Endothelial cell of umbilical vein (primary cell): ENCODE measurements around the gene VCAN. TPM values are rescaled to one million over a fixed set of nuclear protein-coding genes. Genes with fewer than 3 reads are reported as not detected.

Source experiments
- BruUV-seq: library from RNA; stranded (reverse); fragments of 400-500 nt; replicated peaks from 2 replicates; lab custom pipeline; 2021; lab: Mats Ljungman, UMichigan
- CTCF ChIA-PET: fragments of 300-600, 350-600 bp; sonication (Branson Sonifier 250); formaldehyde crosslinking; loops from one replicate; lab custom pipeline; 2021; ENCODE audit warnings: antibody characterized with exemption, inconsistent platforms; lab: Charles Lee
- POLR2A ChIA-PET: fragments of 300-600, 350-600 bp; sonication (Branson Sonifier 250); formaldehyde crosslinking; loops from one replicate; lab custom pipeline; 2021; ENCODE audit warnings: antibody characterized with exemption, inconsistent platforms; lab: Charles Lee
- DNase-seq: peaks from one replicate; pipeline ENCODE4 v3.0.0-alpha.2; 2011; ENCODE audit warnings: low read depth, low spot score
- FAIRE-seq: peaks from 2 replicates; lab custom pipeline; 2011; peaks lifted over from hg19 to GRCh38; lab: Jason Lieb, UNC
- H2AFZ ChIP-seq: 2 replicates; pipeline ENCODE4 v1.6.0; 2012; ENCODE audit warnings: low read depth, low read length, control low read depth, inconsistent platforms
- H3K27ac ChIP-seq: 2 replicates; pipeline ENCODE4 v1.5.1; 2011; ENCODE audit warnings: low read depth, mild to moderate bottlenecking, control low read depth, low read length, moderate library complexity; ENCODE audit not compliant: insufficient read depth
- H3K27me3 ChIP-seq, 2 experiments: 2 replicates each; pipeline versions ENCODE4 v1.6.0 to v1.6.1; 2011; ENCODE audit warnings: low read length in 2 of 2, mixed read lengths in 1 of 2; ENCODE audit not compliant: control insufficient read depth in 2 of 2, insufficient read depth in 2 of 2
- H3K36me3 ChIP-seq, 2 experiments: 2 replicates in 1 of 2; 3 replicates in 1 of 2; pipeline ENCODE4 v1.5.1; 2011; ENCODE audit warnings: low read length in 2 of 2, mild to moderate bottlenecking in 1 of 2, moderate library complexity in 1 of 2; ENCODE audit not compliant: control insufficient read depth in 2 of 2, insufficient read depth in 2 of 2; ENCODE audit errors: extremely low read depth in 1 of 2
- H3K4me1 ChIP-seq: 3 replicates; pipeline ENCODE4 v1.5.1; 2011; ENCODE audit warnings: mild to moderate bottlenecking, low read length; ENCODE audit not compliant: control insufficient read depth, insufficient read depth; ENCODE audit errors: extremely low read depth
- H3K4me2 ChIP-seq: 2 replicates; pipeline ENCODE4 v1.6.1; 2011; ENCODE audit warnings: low read length, control low read depth, mixed read lengths; ENCODE audit not compliant: insufficient read depth
- H3K4me3 ChIP-seq, 3 experiments: fragments of 200-600 bp in 1 of 3; sonication (generic), shearing (Covaris generic) in 1 of 3; replicated peaks in 1 of 3; 2 replicates each; pipeline ENCODE4 v1.5.1; 2011 to 2016; ENCODE audit warnings: control low read depth in 3 of 3, low read length in 3 of 3, mild to moderate bottlenecking in 2 of 3, inconsistent platforms in 1 of 3, low read depth in 1 of 3, moderate library complexity in 1 of 3; ENCODE audit not compliant: insufficient read depth in 1 of 3
- H3K79me2 ChIP-seq: 2 replicates; pipeline ENCODE4 v1.6.0; 2012; ENCODE audit warnings: low read length, inconsistent platforms; ENCODE audit not compliant: control insufficient read depth, insufficient read depth
- H3K9ac ChIP-seq: replicated peaks from 2 replicates; pipeline ENCODE3; 2011; ENCODE audit warnings: low read length, control low read depth; ENCODE audit not compliant: insufficient read depth; ENCODE audit errors: extremely low read depth
- H3K9me1 ChIP-seq: replicated peaks from 3 replicates; pipeline ENCODE4 v1.6.0; 2011; ENCODE audit warnings: mild to moderate bottlenecking, low read length; ENCODE audit not compliant: control insufficient read depth, insufficient read depth; ENCODE audit errors: extremely low read depth
- H3K9me3 ChIP-seq: replicated peaks from 2 replicates; pipeline ENCODE4 v1.5.1; 2012; ENCODE audit warnings: low read length, inconsistent platforms; ENCODE audit not compliant: control insufficient read depth, insufficient read depth
- H4K20me1 ChIP-seq: replicated peaks from 2 replicates; pipeline ENCODE3; 2011; ENCODE audit warnings: mild to moderate bottlenecking, low read length; ENCODE audit not compliant: control insufficient read depth, insufficient read depth; ENCODE audit errors: extremely low read depth
- EZH2 ChIP-seq: IDR thresholded peaks from 2 replicates; pipeline ENCODE4 v1.6.1; 2012; ENCODE audit warnings: borderline replicate concordance, low read depth, mild to moderate bottlenecking, moderate library complexity, low read length, inconsistent platforms; ENCODE audit not compliant: severe bottlenecking
- FOS ChIP-seq: IDR thresholded peaks from 2 replicates; pipeline ENCODE4 v1.6.1; 2011; ENCODE audit warnings: mild to moderate bottlenecking, low read length, moderate library complexity, borderline replicate concordance; ENCODE audit not compliant: insufficient read depth
- GATA2 ChIP-seq: IDR thresholded peaks from 2 replicates; pipeline ENCODE4 v1.7.0; 2011; ENCODE audit warnings: low read depth, mild to moderate bottlenecking, moderate library complexity, mixed read lengths, low read length; ENCODE audit not compliant: insufficient read length, insufficient read depth
- JUN ChIP-seq: IDR thresholded peaks from 2 replicates; pipeline ENCODE4 v1.6.1; 2011; ENCODE audit warnings: borderline replicate concordance, low read depth; ENCODE audit not compliant: insufficient read length, insufficient read depth
- MYC ChIP-seq: IDR thresholded peaks from one replicate; pipeline ENCODE4 v1.6.1; 2011; ENCODE audit warnings: mild to moderate bottlenecking, low read depth, low read length
- POLR2A ChIP-seq: IDR thresholded peaks from 2 replicates; pipeline ENCODE4 v1.6.1; 2012; ENCODE audit warnings: low read depth, mild to moderate bottlenecking, control low read depth, low read length
- POLR2AphosphoS5 ChIP-seq: IDR thresholded peaks from 2 replicates; pipeline ENCODE4 v1.6.1; 2012; ENCODE audit warnings: low read depth, mild to moderate bottlenecking, control low read depth, low read length, moderate library complexity; ENCODE audit not compliant: insufficient read depth
- dilution Hi-C: fragments of 300-500 bp; cut with MboI; formaldehyde crosslinking; loops from one replicate; pipeline ENCODE4 v1.15.0; 2019; ENCODE audit warnings: low sequenced_read_pairs; ENCODE audit not compliant: extremely low pct_ligation_motif_present
- intact Hi-C: fragments of 100-400 bp; cut with micrococcal nuclease; formaldehyde crosslinking; loops from one replicate; pipeline ENCODE4 v1.10.0; 2022
- polyA plus RNA-seq, 4 experiments: library from polyadenylated mRNA; depleted of rRNA in 3 of 4; stranded (reverse) in 3 of 4; unstranded in 1 of 4; fragments of >200 nt; gene quantifications; 2 replicates each; pipeline versions ENCODE4 v1.2.1 to v1.2.3, GENCODE V29; 2011 to 2012; ENCODE audit warnings: missing spikeins in 1 of 4
- total RNA-seq: library from RNA; stranded (reverse); gene quantifications from 2 replicates; pipeline ENCODE4 v1.2.3, GENCODE V29; 2021
- TF ChIP-seq, protein P1 (sequence below): IDR thresholded peaks from 2 replicates; pipeline ENCODE4 v1.6.1; 2011; ENCODE audit not compliant: insufficient read depth, insufficient read length
- TF ChIP-seq, protein P2 (sequence below), 2 donors: IDR thresholded peaks; 1 replicate in 1 of 2; 2 replicates in 1 of 2; pipeline ENCODE4 v1.5.1; 2011; ENCODE audit warnings: low read length in 2 of 2, mild to moderate bottlenecking in 2 of 2, moderate library complexity in 2 of 2, control low read depth in 1 of 2, inconsistent platforms in 1 of 2, low read depth in 1 of 2; ENCODE audit not compliant: insufficient read depth in 1 of 2; ENCODE audit errors: extremely low read depth in 1 of 2

The VCAN gene
- total and polyA plus RNA-seq, 2 donors (not counting 3 experiments of a cell fraction or from before 2014, with no cell fraction given) = 0.35 to 1.2 TPM

DNA sequence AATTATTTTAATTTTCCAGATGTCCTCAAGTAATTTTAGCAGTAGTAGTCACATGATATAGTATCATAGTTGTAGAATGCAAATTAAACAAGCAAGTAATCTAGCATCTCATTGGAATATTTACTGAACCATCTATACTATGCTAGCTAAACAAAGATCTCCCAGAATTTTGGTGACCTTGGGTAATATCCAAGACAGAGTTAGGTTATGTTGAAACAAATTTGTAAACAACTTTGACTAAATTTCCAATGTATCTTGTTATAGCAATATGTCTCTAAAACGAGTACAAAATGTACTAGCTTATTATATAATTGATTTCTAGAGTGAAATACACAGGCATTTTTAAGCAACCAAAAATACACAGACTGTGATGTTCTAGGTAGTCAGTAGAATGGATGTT, 41.5 kb downstream of the VCAN start:
- no peak overlapping the region for H3K4me3 ChIP-seq
- intact Hi-C loops (no loop called here), dilution Hi-C loops (no loop called here)
- peaks cover 2% of the 10 kb centered on the region for H3K9me1 ChIP-seq
- TF ChIP-seq MYC (no peak), POLR2A (no peak), GATA2 (no peak), EZH2 (no peak), JUN (no peak), FOS (no peak), POLR2AphosphoS5 (no peak)
- TF ChIP-seq, protein P1, sequence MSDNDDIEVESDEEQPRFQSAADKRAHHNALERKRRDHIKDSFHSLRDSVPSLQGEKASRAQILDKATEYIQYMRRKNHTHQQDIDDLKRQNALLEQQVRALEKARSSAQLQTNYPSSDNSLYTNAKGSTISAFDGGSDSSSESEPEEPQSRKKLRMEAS = no peak
- TF ChIP-seq, protein P2, sequence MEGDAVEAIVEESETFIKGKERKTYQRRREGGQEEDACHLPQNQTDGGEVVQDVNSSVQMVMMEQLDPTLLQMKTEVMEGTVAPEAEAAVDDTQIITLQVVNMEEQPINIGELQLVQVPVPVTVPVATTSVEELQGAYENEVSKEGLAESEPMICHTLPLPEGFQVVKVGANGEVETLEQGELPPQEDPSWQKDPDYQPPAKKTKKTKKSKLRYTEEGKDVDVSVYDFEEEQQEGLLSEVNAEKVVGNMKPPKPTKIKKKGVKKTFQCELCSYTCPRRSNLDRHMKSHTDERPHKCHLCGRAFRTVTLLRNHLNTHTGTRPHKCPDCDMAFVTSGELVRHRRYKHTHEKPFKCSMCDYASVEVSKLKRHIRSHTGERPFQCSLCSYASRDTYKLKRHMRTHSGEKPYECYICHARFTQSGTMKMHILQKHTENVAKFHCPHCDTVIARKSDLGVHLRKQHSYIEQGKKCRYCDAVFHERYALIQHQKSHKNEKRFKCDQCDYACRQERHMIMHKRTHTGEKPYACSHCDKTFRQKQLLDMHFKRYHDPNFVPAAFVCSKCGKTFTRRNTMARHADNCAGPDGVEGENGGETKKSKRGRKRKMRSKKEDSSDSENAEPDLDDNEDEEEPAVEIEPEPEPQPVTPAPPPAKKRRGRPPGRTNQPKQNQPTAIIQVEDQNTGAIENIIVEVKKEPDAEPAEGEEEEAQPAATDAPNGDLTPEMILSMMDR (IDR thresholded peaks at IDR 0.05; ENCODE audit: extremely low read depth in 1 of 2, insufficient read depth in 1 of 2, low read depth in 1 of 2, low read length in 2 of 2) = no peak
- CTCF ChIA-PET = no interaction called here
- DNase-seq (no peak), FAIRE-seq (no peak)
- H3K36me3 ChIP-seq = no peaks in the 10 kb centered on the region
- H3K9ac ChIP-seq = no peak overlapping the region
- no peak overlapping the region for H3K4me2 ChIP-seq
- no peaks in the 10 kb centered on the region for H3K9me3 ChIP-seq
- H4K20me1 ChIP-seq = no peaks in the 10 kb centered on the region
- POLR2A ChIA-PET = no interaction called here
- H3K27me3 ChIP-seq = peaks cover 0 to 2% of the 10 kb centered on the region in 2 experiments
- H2AFZ ChIP-seq = no peak overlapping the region
- no peaks in the 10 kb centered on the region for H3K4me1 ChIP-seq
- no TSS peak for BruUV-seq
- H3K79me2 ChIP-seq = no peaks in the 10 kb centered on the region
- H3K27ac ChIP-seq = no peak overlapping the region
